Activated CD8-positive, alpha-beta memory T cell treated with anti-CD3 and anti-CD28 coated beads for 24 hours (primary cell): ENCODE data around the gene PIK3R3.
"Not testable (repeated sequence)": the region's sequence is repeated elsewhere in the genome, so short reads cannot be mapped to it uniquely, and the experiment has no call there.

Experiments used
- DNase-seq: peaks from one replicate; pipeline ENCODE4 v3.0.0-alpha.2; 2020

Gene PIK3R3

GRCh38 chr1:46061146-46061545, 71.3 kb downstream of the PIK3R3 start:
- DNase-seq = no peak

GRCh38 chr1:46058936-46059335, 73.5 kb downstream of the PIK3R3 start:
- DNase-seq = no peak

DNA sequence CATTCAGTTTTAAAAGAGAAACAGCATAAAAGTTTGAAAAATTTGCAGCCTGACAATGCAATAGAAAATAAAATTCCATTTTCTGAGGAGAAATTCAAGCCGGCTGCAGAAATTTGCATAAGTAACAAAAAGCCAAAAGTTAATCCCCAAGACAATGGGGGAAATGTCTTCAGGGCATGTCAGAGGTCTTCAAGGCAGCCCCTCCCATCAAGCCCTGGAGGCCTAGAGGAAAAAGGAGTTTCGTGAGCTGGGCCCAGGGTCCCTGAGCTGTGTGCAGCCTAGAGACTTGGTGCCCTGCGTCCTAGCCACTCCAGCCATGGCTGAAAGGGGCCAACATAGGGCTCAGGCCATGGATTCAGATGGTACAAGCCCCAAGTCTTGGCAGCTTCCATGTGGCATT, 74.6 kb downstream of the PIK3R3 start:
- no peak for DNase-seq

DNA sequence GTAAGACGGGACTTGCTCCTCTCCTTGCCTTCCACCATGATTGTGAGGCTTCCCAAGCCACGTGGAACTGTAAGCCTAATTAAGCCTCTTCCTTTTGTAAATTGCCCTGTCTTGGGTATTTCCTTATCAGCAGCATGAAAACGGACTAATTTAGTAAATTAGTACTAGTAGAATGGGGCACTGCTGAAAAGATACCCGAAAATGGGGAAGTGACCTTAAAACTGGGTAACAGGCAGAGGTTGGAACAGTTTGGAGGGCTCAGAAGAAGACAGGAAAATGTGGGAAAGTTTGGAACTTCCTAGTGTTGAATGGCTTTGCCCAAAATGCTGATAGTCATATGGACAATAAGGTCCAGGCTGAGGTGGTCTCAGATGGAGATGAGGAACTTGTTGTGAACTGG, 75.2 kb downstream of the PIK3R3 start:
- DNase-seq = not testable (repeated sequence)

GRCh38 chr1:46056325-46056724, 76.1 kb downstream of the PIK3R3 start:
- no peak for DNase-seq

DNA sequence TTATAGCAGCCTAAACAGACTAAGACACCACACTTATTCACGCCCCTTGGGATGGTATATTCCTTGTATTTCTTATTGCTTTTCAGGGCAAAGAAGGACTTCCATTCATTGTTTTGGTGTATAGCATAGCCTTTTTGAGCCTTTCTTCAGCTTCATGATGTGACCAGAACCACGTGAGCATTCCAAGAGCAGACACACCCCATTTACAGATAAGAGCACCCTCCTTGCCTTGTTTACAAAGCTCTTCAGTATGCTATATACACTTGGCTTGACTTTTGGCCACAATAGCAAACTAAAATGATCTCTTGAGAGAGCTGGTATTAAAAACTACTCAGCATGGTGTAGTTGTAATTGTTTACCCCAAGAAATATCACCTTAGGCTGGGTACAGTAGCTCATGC, 78.7 kb downstream of the PIK3R3 start:
- DNase-seq = no peak

DNA sequence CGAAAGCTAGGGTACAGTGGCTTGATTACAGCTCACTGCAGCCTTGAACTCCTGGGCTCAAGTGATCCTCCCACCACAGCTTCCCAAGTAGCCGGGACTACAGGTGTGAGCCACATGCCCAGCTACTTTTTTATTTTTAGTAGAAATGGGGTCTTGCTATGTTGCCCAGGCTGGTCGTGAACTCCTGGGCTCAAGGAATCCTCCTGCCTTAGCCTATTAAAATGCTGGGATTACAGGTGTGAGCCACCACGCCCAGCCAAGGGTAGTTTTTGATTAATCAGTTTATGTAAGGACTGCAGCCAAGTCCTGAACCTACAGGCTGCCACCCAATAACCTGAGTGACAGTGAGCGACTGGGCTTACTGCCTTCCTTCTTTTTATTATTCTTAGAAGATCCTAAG, 88.3 kb downstream of the PIK3R3 start:
- DNase-seq = no peak

- DNase-seq = no peak
Observed at GRCh38 chr1:46043458-46044017, 88.9 kb downstream of the PIK3R3 start.

GRCh38 chr1:46041974-46042373, 90.5 kb downstream of the PIK3R3 start:
- DNase-seq = no peak

DNA sequence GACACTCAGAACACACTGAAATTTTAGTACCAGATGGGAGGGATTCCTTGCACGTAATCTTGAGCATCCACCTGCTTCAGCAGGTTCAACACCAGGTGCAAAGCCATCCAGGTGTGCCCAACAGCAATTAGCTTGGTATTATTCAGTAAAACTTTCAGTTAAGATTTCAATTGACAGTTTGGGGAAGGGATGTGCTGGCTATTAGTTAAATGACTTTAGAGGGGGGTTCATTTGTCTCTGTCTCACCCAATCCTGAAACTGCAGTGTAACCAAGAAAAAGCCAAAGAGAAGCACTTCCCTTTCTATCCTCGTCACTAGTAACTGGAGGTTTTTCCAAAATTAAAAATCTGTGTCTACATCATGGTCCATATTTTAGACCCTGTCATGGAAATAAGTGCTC, 90.9 kb downstream of the PIK3R3 start:
- no peak for DNase-seq

GRCh38 chr1:46039571-46040052, 92.8 kb downstream of the PIK3R3 start:
- no peak for DNase-seq

DNA sequence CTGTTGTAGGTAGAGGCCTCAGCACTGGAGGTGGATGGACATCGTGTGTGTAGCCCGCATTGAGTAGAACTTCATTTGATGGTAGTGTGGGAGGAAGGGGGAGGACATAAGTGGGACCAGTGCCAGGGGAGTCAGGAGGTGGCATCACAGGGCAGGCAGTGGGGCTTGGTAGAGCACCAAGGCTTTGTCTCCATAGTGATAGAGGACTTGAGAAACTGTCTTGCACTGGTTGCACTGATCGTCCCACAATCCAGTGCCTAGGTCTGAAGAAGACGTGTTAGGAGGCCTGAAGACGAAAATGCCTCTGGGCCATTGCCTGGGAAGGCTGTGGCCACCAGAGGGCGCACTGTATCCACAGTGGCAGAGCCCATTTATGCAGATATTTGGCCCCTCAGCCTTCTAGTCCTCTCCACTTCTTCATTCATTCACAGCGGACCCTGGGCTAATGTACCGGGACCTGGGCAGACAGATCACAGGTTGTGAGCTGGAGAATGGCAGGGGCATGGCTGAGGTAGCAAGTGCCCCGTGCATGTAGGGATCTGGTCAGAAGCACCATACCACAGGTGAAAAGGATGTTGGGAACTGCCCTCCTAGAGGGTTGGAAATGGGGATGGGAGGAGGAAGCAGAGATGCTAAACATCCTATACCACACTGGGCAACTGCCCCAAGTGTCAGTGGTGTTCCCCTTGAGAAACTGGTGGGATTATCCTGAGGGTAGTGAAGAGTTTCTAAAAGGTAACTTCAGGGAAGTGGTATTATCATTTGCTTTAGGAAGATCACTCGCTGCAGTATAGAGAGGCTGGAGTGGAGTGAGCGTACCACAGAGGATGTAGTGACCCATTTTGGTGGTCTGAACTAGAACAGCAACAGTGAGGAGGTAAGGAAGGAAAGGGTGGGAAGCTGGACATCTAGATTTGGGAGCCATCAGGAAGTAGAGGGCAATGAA, 95.3 kb downstream of the PIK3R3 start:
- DNase-seq = peak; percentile 96

- no peak for DNase-seq
Observed at GRCh38 chr1:46034601-46035516, 97.6 kb downstream of the PIK3R3 start.

- DNase-seq = no peak
Observed at GRCh38 chr1:46030876-46031660, 101.4 kb downstream of the PIK3R3 start.

DNA sequence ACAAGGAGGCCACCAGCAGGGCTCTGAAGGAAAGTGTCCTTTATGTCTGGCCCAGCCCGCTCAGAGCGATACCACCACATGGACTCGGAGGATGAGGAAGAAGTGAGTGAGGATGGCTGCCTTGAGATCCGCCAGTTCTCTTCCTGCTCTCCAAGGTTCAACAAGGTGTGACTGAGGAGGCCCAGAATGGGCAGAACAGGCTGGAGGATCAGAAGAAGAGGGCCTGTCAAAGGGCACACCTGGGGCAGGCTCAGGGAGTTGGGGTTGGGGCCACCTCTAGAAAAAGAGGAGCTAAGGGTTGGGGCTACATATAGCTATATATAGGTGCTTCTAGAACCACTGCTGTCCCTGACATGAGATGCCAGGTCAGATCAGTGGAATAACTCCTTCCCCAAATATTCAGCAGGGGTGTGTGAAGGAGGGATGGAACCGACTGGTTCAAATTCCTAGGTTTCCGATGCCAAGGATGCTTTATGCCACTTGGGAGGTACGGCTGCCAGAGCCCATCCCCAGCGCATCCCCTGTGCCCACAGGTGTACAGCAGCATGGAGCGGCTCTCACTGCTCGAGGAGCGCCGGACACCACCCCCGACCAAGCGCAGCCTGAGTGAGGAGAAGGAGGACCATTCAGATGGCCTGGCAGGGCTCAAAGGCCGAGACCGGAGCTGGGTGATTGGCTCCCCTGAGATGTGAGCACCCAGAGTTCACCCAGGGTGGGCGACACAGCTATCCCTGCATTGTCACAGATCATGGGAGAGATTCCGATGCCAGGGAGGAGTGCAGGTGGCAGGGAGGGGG, 102.2 kb downstream of the PIK3R3 start:
- DNase-seq = no peak

GRCh38 chr1:46027788-46028573, 104.4 kb downstream of the PIK3R3 start:
- DNase-seq = no peak

GRCh38 chr1:46026531-46026930, 105.9 kb downstream of the PIK3R3 start:
- DNase-seq = no peak

- no peak for DNase-seq
Observed at GRCh38 chr1:46021046-46021996, 111.1 kb downstream of the PIK3R3 start.

DNA sequence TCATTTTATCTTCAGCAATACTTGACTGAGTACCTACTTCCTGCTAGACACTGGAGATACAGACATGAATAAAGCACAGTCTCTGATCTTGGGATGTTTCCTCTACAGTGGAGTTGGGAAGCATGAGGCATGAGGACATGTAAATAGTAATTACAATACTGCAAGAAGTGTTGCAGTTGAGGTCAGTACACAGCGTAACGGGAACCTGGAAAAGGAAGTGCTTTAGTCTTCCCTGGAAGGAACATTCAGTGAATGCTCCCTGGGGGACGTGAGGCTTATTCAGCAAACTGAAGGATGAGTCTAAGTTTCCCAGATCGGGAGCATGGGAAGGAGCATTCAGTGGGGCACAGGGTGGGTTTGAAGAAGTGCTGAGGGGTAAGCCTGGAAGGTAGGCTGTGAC, 112.4 kb downstream of the PIK3R3 start:
- DNase-seq = no peak
